22Rv1 (cell line): ENCODE data around the gene RNF112.

Experiments
- ZFX ChIP-seq: fragments of 450-650 bp; IDR thresholded peaks from 2 replicates; pipeline ENCODE4 v1.6.1; 2017; ENCODE audit warnings: antibody characterized with exemption, borderline replicate concordance
- TF ChIP-seq, protein P1 (sequence below): fragments of 450-650 bp; IDR thresholded peaks from 2 replicates; pipeline ENCODE4 v1.5.1; 2017; ENCODE audit warnings: mild to moderate bottlenecking

DNA sequence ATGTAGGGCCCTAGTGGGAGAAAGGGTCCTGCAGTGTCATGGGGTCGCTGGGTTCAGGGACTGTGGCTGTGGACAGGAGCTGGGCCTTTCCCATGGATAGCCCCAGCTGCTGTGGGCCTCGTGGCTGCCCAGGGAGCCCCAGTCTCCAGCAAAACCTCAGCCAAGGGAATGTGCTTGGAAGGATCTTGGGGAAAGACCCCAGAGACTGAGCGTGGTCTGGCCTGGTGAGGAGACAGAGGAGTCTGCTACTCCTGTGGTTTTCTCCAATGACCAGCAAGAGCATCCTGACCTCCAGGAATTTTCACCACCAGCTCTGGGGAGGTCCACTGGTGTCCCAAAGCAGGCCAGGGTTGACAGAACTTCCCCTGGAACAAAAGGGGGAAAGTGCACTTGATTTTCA, 42.3 kb downstream of the RNF112 start:
- TF ChIP-seq, protein P1, sequence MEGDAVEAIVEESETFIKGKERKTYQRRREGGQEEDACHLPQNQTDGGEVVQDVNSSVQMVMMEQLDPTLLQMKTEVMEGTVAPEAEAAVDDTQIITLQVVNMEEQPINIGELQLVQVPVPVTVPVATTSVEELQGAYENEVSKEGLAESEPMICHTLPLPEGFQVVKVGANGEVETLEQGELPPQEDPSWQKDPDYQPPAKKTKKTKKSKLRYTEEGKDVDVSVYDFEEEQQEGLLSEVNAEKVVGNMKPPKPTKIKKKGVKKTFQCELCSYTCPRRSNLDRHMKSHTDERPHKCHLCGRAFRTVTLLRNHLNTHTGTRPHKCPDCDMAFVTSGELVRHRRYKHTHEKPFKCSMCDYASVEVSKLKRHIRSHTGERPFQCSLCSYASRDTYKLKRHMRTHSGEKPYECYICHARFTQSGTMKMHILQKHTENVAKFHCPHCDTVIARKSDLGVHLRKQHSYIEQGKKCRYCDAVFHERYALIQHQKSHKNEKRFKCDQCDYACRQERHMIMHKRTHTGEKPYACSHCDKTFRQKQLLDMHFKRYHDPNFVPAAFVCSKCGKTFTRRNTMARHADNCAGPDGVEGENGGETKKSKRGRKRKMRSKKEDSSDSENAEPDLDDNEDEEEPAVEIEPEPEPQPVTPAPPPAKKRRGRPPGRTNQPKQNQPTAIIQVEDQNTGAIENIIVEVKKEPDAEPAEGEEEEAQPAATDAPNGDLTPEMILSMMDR, result no peak
- TF ChIP-seq ZFX, result no peak
